OCI-LY1 (cell line): ENCODE measurements around the gene EPX.

Source experiments
- H2AFZ ChIP-seq: fragments of 200-600 bp; sonication (generic), shearing (Covaris generic); 2 replicates; pipeline ENCODE4 v1.6.0; 2014; ENCODE audit warnings: antibody characterized with exemption, mild to moderate bottlenecking, low read length
- H3F3A ChIP-seq: fragments of 200-600 bp; sonication (generic), shearing (Covaris generic); 2 replicates; pipeline ENCODE4 v1.6.0; 2014; ENCODE audit warnings: mild to moderate bottlenecking, antibody characterized with exemption, low read length, moderate library complexity; ENCODE audit not compliant: insufficient read depth
- H3K27ac ChIP-seq: fragments of 200-600 bp; sonication (generic); 2 replicates; pipeline ENCODE4 v1.5.1; 2014; ENCODE audit warnings: low read length, mixed run types, mild to moderate bottlenecking, low read depth; ENCODE audit not compliant: poor library complexity, severe bottlenecking
- H3K27me3 ChIP-seq: fragments of 200-600 bp; sonication (generic); 2 replicates; pipeline ENCODE4 v1.6.0; 2014; ENCODE audit warnings: antibody characterized with exemption, mild to moderate bottlenecking, low read length, moderate library complexity; ENCODE audit not compliant: insufficient read depth
- H3K36me3 ChIP-seq: fragments of 200-600 bp; sonication (generic); 2 replicates; pipeline ENCODE4 v1.6.1; 2014; ENCODE audit warnings: mild to moderate bottlenecking, antibody characterized with exemption, low read length, moderate library complexity, mixed read lengths; ENCODE audit not compliant: insufficient read depth
- H3K4me1 ChIP-seq: fragments of 200-600 bp; sonication (generic); 2 replicates; pipeline ENCODE4 v1.5.1; 2014; ENCODE audit warnings: mild to moderate bottlenecking, low read length, moderate library complexity; ENCODE audit not compliant: insufficient read depth, severe bottlenecking
- H3K4me2 ChIP-seq: fragments of 200-600 bp; sonication (generic), shearing (Covaris generic); 2 replicates; pipeline ENCODE4 v1.6.1; 2014; ENCODE audit warnings: low read length
- H3K4me3 ChIP-seq: fragments of 200-600 bp; sonication (generic); 2 replicates; pipeline ENCODE4 v1.5.1; 2014; ENCODE audit warnings: low read length, low read depth, mild to moderate bottlenecking, mixed read lengths; ENCODE audit not compliant: poor library complexity, severe bottlenecking
- H3K79me2 ChIP-seq: fragments of 200-600 bp; shearing (Covaris generic); 2 replicates; pipeline ENCODE4 v1.6.1; 2016; ENCODE audit warnings: mixed run types, low read length, mixed read lengths; ENCODE audit not compliant: insufficient read depth
- H3K9ac ChIP-seq: fragments of 200-600 bp; sonication (generic), shearing (Covaris generic); 2 replicates; pipeline ENCODE4 v1.6.1; 2014; ENCODE audit warnings: mild to moderate bottlenecking, low read length, mixed read lengths
- H3K9me2 ChIP-seq: fragments of 200-600 bp; sonication (generic), shearing (Covaris generic); 2 replicates; pipeline ENCODE4 v1.6.1; 2014; ENCODE audit warnings: low read depth, mild to moderate bottlenecking, low read length, mixed read lengths
- H3K9me3 ChIP-seq: fragments of 200-600 bp; shearing (Covaris generic); 2 replicates; pipeline ENCODE4 v1.6.1; 2014; ENCODE audit warnings: low read length, mixed read lengths
- H4K20me1 ChIP-seq: fragments of 200-600 bp; sonication (generic), shearing (Covaris generic); 2 replicates; pipeline ENCODE4 v1.6.0; 2016; ENCODE audit warnings: mild to moderate bottlenecking, low read length; ENCODE audit not compliant: insufficient read depth
- EZH2 ChIP-seq: fragments of 200-600 bp; sonication (generic), shearing (Covaris generic); IDR thresholded peaks from 2 replicates; pipeline ENCODE4 v1.8.0; 2017; ENCODE audit warnings: borderline replicate concordance, mixed run types, mild to moderate bottlenecking, antibody characterized with exemption, low read length, moderate library complexity, mixed read lengths
- TF ChIP-seq, protein P1 (sequence below): fragments of 200-600 bp; sonication (generic), shearing (Covaris generic); IDR thresholded peaks from 2 replicates; pipeline ENCODE4 v1.5.1; 2017; ENCODE audit warnings: mild to moderate bottlenecking, antibody characterized with exemption, low read length, moderate library complexity, mixed read lengths

EPX gene

DNA sequence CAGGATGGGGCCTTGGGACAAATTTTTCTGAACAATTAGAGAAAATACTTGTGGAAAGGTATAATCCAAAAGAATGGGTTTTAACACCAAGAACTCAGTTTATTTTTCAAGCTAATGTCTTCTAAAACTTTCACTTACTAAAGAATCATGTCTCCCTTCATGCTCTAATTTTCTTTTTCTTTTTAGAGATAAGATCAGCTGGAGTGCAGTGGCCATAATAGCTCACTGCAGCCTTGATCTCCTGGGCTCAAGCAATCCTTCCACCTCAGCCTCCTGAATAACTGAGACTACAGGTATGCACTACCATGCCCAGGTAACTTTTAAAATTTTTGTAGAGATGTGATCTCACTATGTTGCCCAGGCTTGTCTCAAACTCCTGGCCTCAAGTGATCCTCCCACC, 38.9 kb upstream of the EPX start:
- no peak overlapping the region for H3K4me3 ChIP-seq
- peaks cover 7% of the 10 kb centered on the region; the same call in 1 of the 2 replicates for H3K27me3 ChIP-seq
- no peaks in the 10 kb centered on the region for H3K9me3 ChIP-seq

DNA sequence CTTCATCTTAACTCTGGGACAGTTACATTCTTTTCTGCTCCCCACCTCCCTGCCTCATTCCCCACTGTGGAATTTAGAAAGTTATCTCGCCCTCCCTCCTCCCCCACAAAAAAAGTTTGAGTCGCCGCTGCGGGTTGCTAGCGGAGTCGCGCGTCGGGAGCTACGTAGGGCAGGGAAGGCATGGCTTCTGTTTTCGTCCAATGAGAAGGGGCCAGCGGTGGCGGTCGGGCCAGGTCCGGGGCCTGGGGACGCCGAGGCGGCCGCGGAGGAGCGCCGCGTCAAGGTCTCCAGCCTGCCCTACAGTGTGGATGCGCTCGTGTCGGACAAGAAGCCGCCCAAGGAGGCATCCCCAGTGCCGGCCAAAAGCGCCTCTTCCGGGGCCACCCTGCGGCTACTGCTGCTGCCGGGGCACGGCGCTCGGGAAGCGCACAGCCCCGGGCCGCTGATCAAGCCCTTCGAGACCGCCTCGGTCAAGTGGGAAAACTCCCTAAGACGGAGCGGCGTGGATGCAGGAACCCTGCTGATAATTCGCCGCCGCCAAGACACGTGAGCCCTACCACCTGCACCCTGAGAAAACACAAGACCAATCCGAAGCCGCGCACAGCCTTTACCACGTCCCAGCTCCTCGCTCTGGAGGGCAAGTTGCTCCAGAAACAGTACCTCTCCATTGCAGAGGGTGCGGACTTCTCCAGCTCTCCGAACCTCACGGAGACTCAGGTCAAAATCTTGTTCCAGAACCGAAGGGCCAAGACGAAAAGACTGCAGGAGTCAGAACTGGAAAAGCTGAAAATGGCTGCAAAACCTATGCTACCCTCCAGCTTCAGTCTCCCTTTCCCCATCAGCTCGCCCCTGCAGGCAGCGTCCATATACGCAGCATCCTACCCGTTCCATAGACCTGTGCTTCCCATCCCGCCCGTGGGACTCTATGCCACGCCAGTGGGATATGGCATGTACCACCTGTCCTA, 35.4 kb upstream of the EPX start:
- no peaks in the 10 kb centered on the region for H3F3A ChIP-seq
- no peak overlapping the region for H3K4me3 ChIP-seq
- no peaks in the 10 kb centered on the region for H3K79me2 ChIP-seq
- H3K9me2 ChIP-seq: no peaks in the 10 kb centered on the region
- no peaks in the 10 kb centered on the region for H3K9me3 ChIP-seq
- no peak overlapping the region for H2AFZ ChIP-seq
- H3K27me3 ChIP-seq: peaks cover 7% of the 10 kb centered on the region; the same call in 1 of the 2 replicates
- TF ChIP-seq, protein P1, sequence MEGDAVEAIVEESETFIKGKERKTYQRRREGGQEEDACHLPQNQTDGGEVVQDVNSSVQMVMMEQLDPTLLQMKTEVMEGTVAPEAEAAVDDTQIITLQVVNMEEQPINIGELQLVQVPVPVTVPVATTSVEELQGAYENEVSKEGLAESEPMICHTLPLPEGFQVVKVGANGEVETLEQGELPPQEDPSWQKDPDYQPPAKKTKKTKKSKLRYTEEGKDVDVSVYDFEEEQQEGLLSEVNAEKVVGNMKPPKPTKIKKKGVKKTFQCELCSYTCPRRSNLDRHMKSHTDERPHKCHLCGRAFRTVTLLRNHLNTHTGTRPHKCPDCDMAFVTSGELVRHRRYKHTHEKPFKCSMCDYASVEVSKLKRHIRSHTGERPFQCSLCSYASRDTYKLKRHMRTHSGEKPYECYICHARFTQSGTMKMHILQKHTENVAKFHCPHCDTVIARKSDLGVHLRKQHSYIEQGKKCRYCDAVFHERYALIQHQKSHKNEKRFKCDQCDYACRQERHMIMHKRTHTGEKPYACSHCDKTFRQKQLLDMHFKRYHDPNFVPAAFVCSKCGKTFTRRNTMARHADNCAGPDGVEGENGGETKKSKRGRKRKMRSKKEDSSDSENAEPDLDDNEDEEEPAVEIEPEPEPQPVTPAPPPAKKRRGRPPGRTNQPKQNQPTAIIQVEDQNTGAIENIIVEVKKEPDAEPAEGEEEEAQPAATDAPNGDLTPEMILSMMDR: no peak
- TF ChIP-seq EZH2: no peak
- H3K4me2 ChIP-seq: no peak overlapping the region
- no peaks in the 10 kb centered on the region for H3K36me3 ChIP-seq
- H3K4me1 ChIP-seq: no peaks in the 10 kb centered on the region
- no peak overlapping the region for H3K9ac ChIP-seq
- H3K27ac ChIP-seq: no peak overlapping the region
- no peaks in the 10 kb centered on the region for H4K20me1 ChIP-seq

More for the DNA sequence above, 38.9 kb upstream of the EPX start:
- Histone ChIP-seq H3K36me3 (no peaks in the 10 kb centered on the region), H3F3A (no peaks in the 10 kb centered on the region), H3K4me1 (no peaks in the 10 kb centered on the region), H3K9me2 (no peaks in the 10 kb centered on the region), H3K79me2 (no peaks in the 10 kb centered on the region), H3K27ac (no peak overlapping the region), H4K20me1 (no peaks in the 10 kb centered on the region), H2AFZ (no peak overlapping the region), H3K9ac (no peak overlapping the region), H3K4me2 (no peak overlapping the region)
- TF ChIP-seq, protein P1: no peak
- TF ChIP-seq EZH2: no peak

DNA sequence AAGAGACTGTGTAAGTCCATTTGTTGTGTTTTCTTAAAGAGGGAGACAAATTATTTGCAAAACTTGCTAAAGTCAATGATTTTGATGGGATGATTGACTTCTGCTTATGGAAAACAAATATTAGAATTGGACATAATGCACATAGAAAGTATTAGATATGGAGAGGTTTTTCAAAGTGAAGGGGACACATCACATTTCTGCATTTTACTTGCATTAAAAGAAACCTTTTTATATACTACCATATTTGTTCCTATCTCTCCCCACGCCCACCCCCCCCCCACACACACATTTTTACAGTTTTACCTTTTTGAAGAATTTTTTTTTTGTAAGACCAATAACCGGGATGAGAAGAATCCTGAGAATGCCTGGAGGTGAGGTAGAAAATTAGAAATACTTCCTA, 34.3 kb upstream of the EPX start:
- H3K27me3 ChIP-seq: 0 out of 2 replicates have a peak, but pooled peaks cover 4% of the 10 kb centered on the region
- H4K20me1 ChIP-seq: no peaks in the 10 kb centered on the region
- H3K79me2 ChIP-seq: no peaks in the 10 kb centered on the region
- no peaks in the 10 kb centered on the region for H3K9me3 ChIP-seq
- no peak overlapping the region for H3K9ac ChIP-seq
- no peak overlapping the region for H2AFZ ChIP-seq
- no peaks in the 10 kb centered on the region for H3K9me2 ChIP-seq
- no peak overlapping the region for H3K27ac ChIP-seq
- H3F3A ChIP-seq: no peaks in the 10 kb centered on the region
- H3K36me3 ChIP-seq: no peaks in the 10 kb centered on the region
- no peak overlapping the region for H3K4me3 ChIP-seq
- no peak for TF ChIP-seq EZH2
- no peak overlapping the region for H3K4me2 ChIP-seq
- H3K4me1 ChIP-seq: no peaks in the 10 kb centered on the region
